LNCaP clone FGC (cell line): ENCODE measurements around the gene PCDH9.

Experiments
- DNase-seq: peaks from one replicate; pipeline ENCODE4 v3.0.0-alpha.2; 2011; ENCODE audit warnings: low read depth
- H3K4me3 ChIP-seq: 2 replicates; pipeline ENCODE4 v1.5.1; 2011; ENCODE audit warnings: mild to moderate bottlenecking, low read depth, low read length, control low read depth
- CTCF ChIP-seq: IDR thresholded peaks from 2 replicates; pipeline ENCODE4 v1.5.1; 2012; ENCODE audit warnings: mild to moderate bottlenecking; ENCODE audit not compliant: control insufficient read depth, insufficient read depth; ENCODE audit errors: extremely low read depth

PCDH9 gene

GRCh38 chr13:67229481-67230403 lies at the start of gene PCDH9:
PCDH9 (minus strand) TSS chr13:67230336; CDS start chr13:67228440, 1,896 bp downstream.
- H3K4me3 ChIP-seq = peak within 1 kb of the TSS; percentile 59
- no peak for DNase-seq
- TF ChIP-seq CTCF = no peak

- no peak overlapping the region for H3K4me3 ChIP-seq
- no peak for TF ChIP-seq CTCF
- DNase-seq = no peak
Measured at GRCh38 chr13:67278235-67278634, 48.1 kb upstream of the PCDH9 start.

- no peak for DNase-seq
- no peak for TF ChIP-seq CTCF
- H3K4me3 ChIP-seq = no peak overlapping the region
Measured at GRCh38 chr13:67277581-67277980, 47.4 kb upstream of the PCDH9 start.

DNA sequence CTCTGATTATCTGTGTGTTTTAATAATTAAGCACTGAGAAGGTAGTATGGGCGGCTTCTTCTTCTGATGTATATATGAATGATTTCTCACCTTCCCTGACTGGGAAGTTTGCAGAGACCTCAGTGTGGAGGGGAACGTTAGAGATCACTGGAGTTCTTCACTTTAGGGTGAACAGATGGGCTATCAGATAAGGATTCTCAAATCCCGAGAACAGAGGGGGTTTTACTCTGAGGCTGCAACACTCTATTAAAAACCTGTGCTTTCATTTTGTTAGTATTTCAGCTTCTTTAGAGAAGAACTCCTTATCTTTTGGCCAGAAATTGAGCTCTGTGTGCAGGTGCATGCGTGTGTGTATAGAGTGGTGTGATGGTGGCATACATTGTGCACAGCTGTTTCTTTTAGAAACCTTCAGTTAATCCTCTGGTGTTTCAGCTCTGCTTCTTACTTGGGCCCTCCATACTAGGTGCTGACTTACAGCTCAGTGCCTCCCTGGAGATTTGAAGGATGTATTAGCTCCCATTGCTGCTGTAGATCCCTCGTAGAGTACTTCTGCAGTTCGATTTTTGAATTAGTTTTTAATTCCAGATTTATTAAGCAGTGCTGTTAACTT lies 45.3 kb upstream of the PCDH9 start:
- H3K4me3 ChIP-seq = no peak overlapping the region
- no peak for TF ChIP-seq CTCF
- no peak for DNase-seq

DNA sequence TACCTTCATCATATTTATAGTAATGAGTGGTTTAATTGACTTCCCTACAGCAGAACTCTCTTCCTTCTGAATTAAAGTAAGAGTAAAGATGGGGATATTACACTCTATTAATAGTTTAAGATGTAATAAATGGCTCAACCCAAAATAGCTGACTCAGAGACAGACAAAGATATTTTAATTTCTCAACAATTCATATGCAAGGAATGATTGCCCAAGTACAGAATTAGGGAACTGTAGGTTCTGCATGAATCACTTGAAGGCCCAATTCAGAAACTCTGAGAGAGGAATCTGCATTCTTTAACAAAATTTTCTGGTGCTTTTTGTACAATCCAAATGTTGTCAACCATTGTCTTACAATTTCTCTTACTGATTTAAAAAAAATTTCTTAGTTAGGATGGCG lies 42.9 kb upstream of the PCDH9 start:
- no peak overlapping the region for H3K4me3 ChIP-seq

GRCh38 chr13:67267136-67267535 lies 37.0 kb upstream of the PCDH9 start:
- no peak for DNase-seq

More for the DNA sequence above, 42.9 kb upstream of the PCDH9 start:
- no peak for TF ChIP-seq CTCF
- DNase-seq = no peak

More at GRCh38 chr13:67267136-67267535, 37.0 kb upstream of the PCDH9 start:
- TF ChIP-seq CTCF = no peak
- no peak overlapping the region for H3K4me3 ChIP-seq
